ENCODE measurements around the gene INPP4B.

INPP4B gene

DNA sequence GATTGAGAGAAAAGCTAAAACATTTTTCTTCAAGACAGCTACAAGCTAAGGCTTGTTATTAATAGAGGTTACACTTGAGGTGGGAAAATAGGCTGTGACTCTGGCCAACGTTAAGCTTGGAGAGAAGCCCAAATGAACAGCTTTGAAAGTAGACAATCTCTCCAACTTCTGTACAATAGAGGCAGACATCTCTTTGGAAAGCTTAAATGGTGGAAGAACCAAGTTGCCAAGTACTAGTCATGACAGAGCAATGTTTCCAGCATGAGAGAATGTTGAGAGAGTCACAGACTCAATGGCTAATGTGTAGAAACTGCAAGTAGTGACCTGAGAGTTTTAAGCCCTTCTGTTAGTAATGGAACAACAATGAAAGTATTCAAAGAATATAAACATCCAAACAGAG is 298.1 kb downstream of the INPP4B start:
- Histone ChIP-seq H3K79me2 (ENCODE audit: control insufficient read depth, insufficient read depth, low read length, poor library complexity) (no peaks in the 10 kb centered on the region), H3K18ac (ENCODE audit: low read length) (no peak overlapping the region), H3K4me3 (ENCODE audit: low read depth, low read length) (no peak overlapping the region), H3K9ac (ENCODE audit: low read length) (no peak overlapping the region), H4K12ac (ENCODE audit: low read depth, low read length) (no peak overlapping the region), H3K27ac (ENCODE audit: low read depth, low read length) (no peak overlapping the region), H3K4me1 (ENCODE audit: control insufficient read depth in 1 of 2, insufficient read depth in 2 of 2, low read length in 2 of 2) (peaks cover 0 to 7% of the 10 kb centered on the region in 2 experiments), H3K14ac (ENCODE audit: low read length) (no peak overlapping the region), H3K23ac (ENCODE audit: low read length) (no peak overlapping the region), H3K79me1 (ENCODE audit: low read length) (peaks cover 4% of the 10 kb centered on the region), H2BK12ac (ENCODE audit: low read length) (no peak overlapping the region), H4K8ac (ENCODE audit: low read depth, low read length) (no peak overlapping the region), H3K4ac (ENCODE audit: low read depth, low read length) (no peak overlapping the region), H3K36me3 (ENCODE audit: control insufficient read depth in 1 of 2, insufficient read depth in 2 of 2, low read length in 2 of 2) (no peaks in the 10 kb centered on the region), H2BK120ac (ENCODE audit: insufficient read depth, low read length, poor library complexity) (no peak overlapping the region), H2BK5ac (ENCODE audit: low read depth, low read length, poor library complexity) (no peak overlapping the region), H3K4me2 (ENCODE audit: low read length) (no peak overlapping the region), H2AK5ac (ENCODE audit: low read length) (no peak overlapping the region), H3K27me3 (ENCODE audit: insufficient read depth, low read length) (no peaks in the 10 kb centered on the region), H2AFZ (ENCODE audit: insufficient read depth, low read length, poor library complexity) (no peak overlapping the region), H4K91ac (ENCODE audit: low read depth, low read length) (no peak overlapping the region), H3K9me3 (ENCODE audit: insufficient read depth, low read depth, low read length) (no peaks in the 10 kb centered on the region)
- no CpG with 5 or more reads among the region's 1 CpG for WGBS (ENCODE audit: extremely low coverage, insufficient coverage, insufficient read length)
- DNase-seq: no peak

- Histone ChIP-seq H3K79me1 (ENCODE audit: low read length) (peaks cover 2% of the 10 kb centered on the region), H2AFZ (ENCODE audit: insufficient read depth, low read length, poor library complexity) (no peak overlapping the region), H3K27me3 (ENCODE audit: insufficient read depth, low read length) (no peaks in the 10 kb centered on the region), H3K9me3 (ENCODE audit: insufficient read depth, low read depth, low read length) (no peaks in the 10 kb centered on the region), H3K4ac (ENCODE audit: low read depth, low read length) (no peak overlapping the region), H3K4me1 (ENCODE audit: control insufficient read depth in 1 of 2, insufficient read depth in 2 of 2, low read length in 2 of 2) (peaks cover 0 to 5% of the 10 kb centered on the region in 2 experiments), H3K23ac (ENCODE audit: low read length) (no peak overlapping the region), H3K27ac (ENCODE audit: low read depth, low read length) (no peak overlapping the region), H2AK5ac (ENCODE audit: low read length) (no peak overlapping the region), H2BK12ac (ENCODE audit: low read length) (no peak overlapping the region), H4K91ac (ENCODE audit: low read depth, low read length) (peak overlapping the region; percentile 14), H3K9ac (ENCODE audit: low read length) (no peak overlapping the region), H3K4me3 (ENCODE audit: low read depth, low read length) (no peak overlapping the region), H4K8ac (ENCODE audit: low read depth, low read length) (no peak overlapping the region), H3K14ac (ENCODE audit: low read length) (no peak overlapping the region), H3K36me3 (ENCODE audit: control insufficient read depth in 1 of 2, insufficient read depth in 2 of 2, low read length in 2 of 2) (no peaks in the 10 kb centered on the region), H3K79me2 (ENCODE audit: control insufficient read depth, insufficient read depth, low read length, poor library complexity) (no peaks in the 10 kb centered on the region), H4K12ac (ENCODE audit: low read depth, low read length) (no peak overlapping the region), H2BK120ac (ENCODE audit: insufficient read depth, low read length, poor library complexity) (no peak overlapping the region), H3K18ac (ENCODE audit: low read length) (no peak overlapping the region), H3K4me2 (ENCODE audit: low read length) (no peak overlapping the region), H2BK5ac (ENCODE audit: low read depth, low read length, poor library complexity) (no peak overlapping the region)
- DNase-seq: no peak
- no CpG with 5 or more reads among the region's 3 CpGs for WGBS (ENCODE audit: extremely low coverage, insufficient coverage, insufficient read length)
Measured at GRCh38 chr4:142544594-142544993, 301.5 kb downstream of the INPP4B start.

- Histone ChIP-seq H3K9ac (ENCODE audit: low read length) (no peak overlapping the region), H3K79me1 (ENCODE audit: low read length) (peaks cover 2% of the 10 kb centered on the region), H3K4me1 (ENCODE audit: control insufficient read depth in 1 of 2, insufficient read depth in 2 of 2, low read length in 2 of 2) (peaks cover 0 to 1% of the 10 kb centered on the region in 2 experiments), H4K91ac (ENCODE audit: low read depth, low read length) (no peak overlapping the region), H2BK12ac (ENCODE audit: low read length) (no peak overlapping the region), H3K27ac (ENCODE audit: low read depth, low read length) (no peak overlapping the region), H2AK5ac (ENCODE audit: low read length) (no peak overlapping the region), H3K9me3 (ENCODE audit: insufficient read depth, low read depth, low read length) (no peaks in the 10 kb centered on the region), H3K4ac (ENCODE audit: low read depth, low read length) (no peak overlapping the region), H2BK120ac (ENCODE audit: insufficient read depth, low read length, poor library complexity) (no peak overlapping the region), H3K36me3 (ENCODE audit: control insufficient read depth in 1 of 2, insufficient read depth in 2 of 2, low read length in 2 of 2) (no peaks in the 10 kb centered on the region), H3K18ac (ENCODE audit: low read length) (no peak overlapping the region), H4K8ac (ENCODE audit: low read depth, low read length) (no peak overlapping the region), H3K4me2 (ENCODE audit: low read length) (no peak overlapping the region), H3K23ac (ENCODE audit: low read length) (no peak overlapping the region), H4K12ac (ENCODE audit: low read depth, low read length) (no peak overlapping the region), H2AFZ (ENCODE audit: insufficient read depth, low read length, poor library complexity) (no peak overlapping the region), H3K14ac (ENCODE audit: low read length) (no peak overlapping the region), H3K4me3 (ENCODE audit: low read depth, low read length) (no peak overlapping the region), H2BK5ac (ENCODE audit: low read depth, low read length, poor library complexity) (no peak overlapping the region), H3K27me3 (ENCODE audit: insufficient read depth, low read length) (no peaks in the 10 kb centered on the region), H3K79me2 (ENCODE audit: control insufficient read depth, insufficient read depth, low read length, poor library complexity) (no peaks in the 10 kb centered on the region)
- DNase-seq: no peak
- no CpG with 5 or more reads among the region's 1 CpG for WGBS (ENCODE audit: extremely low coverage, insufficient coverage, insufficient read length)
Measured at GRCh38 chr4:142544039-142544438, 302.1 kb downstream of the INPP4B start.

- Histone ChIP-seq H2BK120ac (ENCODE audit: insufficient read depth, low read length, poor library complexity) (no peak overlapping the region), H3K79me2 (ENCODE audit: control insufficient read depth, insufficient read depth, low read length, poor library complexity) (no peaks in the 10 kb centered on the region), H2AFZ (ENCODE audit: insufficient read depth, low read length, poor library complexity) (no peak overlapping the region), H2BK12ac (ENCODE audit: low read length) (no peak overlapping the region), H3K79me1 (ENCODE audit: low read length) (no peaks in the 10 kb centered on the region), H3K9ac (ENCODE audit: low read length) (no peak overlapping the region), H3K14ac (ENCODE audit: low read length) (no peak overlapping the region), H3K9me3 (ENCODE audit: insufficient read depth, low read depth, low read length) (no peaks in the 10 kb centered on the region), H4K12ac (ENCODE audit: low read depth, low read length) (no peak overlapping the region), H3K18ac (ENCODE audit: low read length) (no peak overlapping the region), H3K4me1 (ENCODE audit: control insufficient read depth in 1 of 2, insufficient read depth in 2 of 2, low read length in 2 of 2) (no peaks in the 10 kb centered on the region), H3K4ac (ENCODE audit: low read depth, low read length) (no peak overlapping the region), H2AK5ac (ENCODE audit: low read length) (no peak overlapping the region), H3K27me3 (ENCODE audit: insufficient read depth, low read length) (no peaks in the 10 kb centered on the region), H3K23ac (ENCODE audit: low read length) (no peak overlapping the region), H4K91ac (ENCODE audit: low read depth, low read length) (no peak overlapping the region), H3K4me3 (ENCODE audit: low read depth, low read length) (no peak overlapping the region), H3K4me2 (ENCODE audit: low read length) (no peak overlapping the region), H3K27ac (ENCODE audit: low read depth, low read length) (no peak overlapping the region), H2BK5ac (ENCODE audit: low read depth, low read length, poor library complexity) (no peak overlapping the region), H3K36me3 (ENCODE audit: control insufficient read depth in 1 of 2, insufficient read depth in 2 of 2, low read length in 2 of 2) (no peaks in the 10 kb centered on the region), H4K8ac (ENCODE audit: low read depth, low read length) (no peak overlapping the region)
- no CpG with 5 or more reads among the region's 2 CpGs for WGBS (ENCODE audit: extremely low coverage, insufficient coverage, insufficient read length)
- DNase-seq: no peak
Measured at GRCh38 chr4:142540483-142540804, 305.7 kb downstream of the INPP4B start.
